ENCODE results near the gene GCC1. TPM values are rescaled to one million over a fixed set of nuclear protein-coding genes. Genes with fewer than 3 reads are reported as not detected.

The GCC1 gene
- polyA plus RNA-seq, 3 donors, result 5.9 to 9.2 (median 6.4) TPM

- no peak overlapping the region for H3K27ac ChIP-seq (ENCODE audit: low read depth in 1 of 2, low read length in 2 of 2)
- H3K36me3 Mint-ChIP-seq, result peaks cover 0 to 3% of the 10 kb centered on the region in 2 donors
- no peak overlapping the region for H3K4me3 Mint-ChIP-seq
- no peak overlapping the region for H3K27ac Mint-ChIP-seq
- H3K9me3 ChIP-seq (replicated peaks in 1 of 2; ENCODE audit: control insufficient read depth in 1 of 2, insufficient read depth in 1 of 2, low read length in 2 of 2), result peaks cover 0 to 4% of the 10 kb centered on the region in 2 donors
- no peaks in the 10 kb centered on the region for H4K20me1 ChIP-seq (ENCODE audit: insufficient read depth, low read length)
- WGBS (ENCODE audit: insufficient coverage), result 100% methylated on average over 1 of the region's 3 CpGs
- TF ChIP-seq CTCF (IDR thresholded peaks at IDR 0.05), result no peak
- peaks cover 7 to 11% (median 8%) of the 10 kb centered on the region in 7 donors for H3K9me3 Mint-ChIP-seq
- no peaks in the 10 kb centered on the region for H3K4me1 ChIP-seq (ENCODE audit: control insufficient read depth in 1 of 2, insufficient read depth in 2 of 2, low read length in 2 of 2)
- H3K9ac ChIP-seq (ENCODE audit: insufficient read depth, low read length, poor library complexity, severe bottlenecking), result no peak overlapping the region
- intact Hi-C loops (cut with micrococcal nuclease), result no loop called here
- no peaks in the 10 kb centered on the region for H3K4me1 Mint-ChIP-seq
- no peaks in the 10 kb centered on the region for H3K79me2 ChIP-seq (ENCODE audit: insufficient read depth, low read length)
- no peak overlapping the region for H2AFZ ChIP-seq (ENCODE audit: insufficient read depth, low read depth, low read length, poor library complexity, severe bottlenecking)
- H3K4me2 ChIP-seq (replicated peaks; ENCODE audit: extremely low read depth, low read length, poor library complexity, severe bottlenecking), result no peak overlapping the region
- no peak for DNase-seq
- H3K27me3 ChIP-seq (ENCODE audit: control insufficient read depth in 2 of 2, insufficient read depth in 2 of 2, low read length in 2 of 2), result no peaks in the 10 kb centered on the region
- H3K4me3 ChIP-seq (replicated peaks in 1 of 3; ENCODE audit: low read depth in 2 of 3, low read length in 3 of 3), result no peak overlapping the region
- H3K27me3 Mint-ChIP-seq (ENCODE audit: low read depth in 3 of 3), result peaks cover 0 to 2% (median 1%) of the 10 kb centered on the region in 3 donors
- no peaks in the 10 kb centered on the region for H3K36me3 ChIP-seq (replicated peaks in 1 of 2; ENCODE audit: control insufficient read depth in 1 of 2, insufficient read depth in 2 of 2, low read length in 2 of 2)
These were observed 19.2 kb downstream of the GCC1 start for GRCh38 chr7:127566242-127566641.

GRCh38 chr7:127557803-127558202, 27.6 kb downstream of the GCC1 start:
- no peak overlapping the region for H3K4me3 Mint-ChIP-seq
- peaks cover 0 to 3% of the 10 kb centered on the region in 2 donors for H3K27me3 ChIP-seq (ENCODE audit: control insufficient read depth in 2 of 2, insufficient read depth in 2 of 2, low read length in 2 of 2)
- no peak overlapping the region for H3K27ac Mint-ChIP-seq
- intact Hi-C loops (cut with micrococcal nuclease), result no loop called here
- no peaks in the 10 kb centered on the region for H4K20me1 ChIP-seq (ENCODE audit: insufficient read depth, low read length)
- no CpG with 5 or more reads among the region's 2 CpGs for WGBS (ENCODE audit: insufficient coverage)
- H3K4me3 ChIP-seq (replicated peaks in 1 of 3; ENCODE audit: low read depth in 2 of 3, low read length in 3 of 3), result no peak overlapping the region
- no peak overlapping the region for H3K9ac ChIP-seq (ENCODE audit: insufficient read depth, low read length, poor library complexity, severe bottlenecking)
- H3K9me3 Mint-ChIP-seq, result peaks cover under 1 to 6% (median 5%) of the 10 kb centered on the region in 7 donors
- H3K27ac ChIP-seq (ENCODE audit: low read depth in 1 of 2, low read length in 2 of 2), result no peak overlapping the region
- H3K4me1 Mint-ChIP-seq, result no peaks in the 10 kb centered on the region
- no peaks in the 10 kb centered on the region for H3K79me2 ChIP-seq (ENCODE audit: insufficient read depth, low read length)
- H3K36me3 ChIP-seq (replicated peaks in 1 of 2; ENCODE audit: control insufficient read depth in 1 of 2, insufficient read depth in 2 of 2, low read length in 2 of 2), result no peaks in the 10 kb centered on the region
- no peaks in the 10 kb centered on the region for H3K9me3 ChIP-seq (replicated peaks in 1 of 2; ENCODE audit: control insufficient read depth in 1 of 2, insufficient read depth in 1 of 2, low read length in 2 of 2)
- no peak overlapping the region for H3K4me2 ChIP-seq (replicated peaks; ENCODE audit: extremely low read depth, low read length, poor library complexity, severe bottlenecking)
- TF ChIP-seq CTCF (IDR thresholded peaks at IDR 0.05), result no peak
- DNase-seq, result no peak
- H2AFZ ChIP-seq (ENCODE audit: insufficient read depth, low read depth, low read length, poor library complexity, severe bottlenecking), result no peak overlapping the region
- H3K4me1 ChIP-seq (ENCODE audit: control insufficient read depth in 1 of 2, insufficient read depth in 2 of 2, low read length in 2 of 2), result no peaks in the 10 kb centered on the region
- H3K27me3 Mint-ChIP-seq (ENCODE audit: low read depth in 3 of 3), result peaks cover 0 to 3% (median 0%) of the 10 kb centered on the region in 3 donors
- no peaks in the 10 kb centered on the region for H3K36me3 Mint-ChIP-seq

Measured in CD14-positive monocyte (primary cell).